Activated CD4-positive, alpha-beta T cell treated with anti-CD3 and anti-CD28 coated beads for 24 hours (primary cell): ENCODE data around the gene TSGA10IP.
A peak's percentile ranks its signal among the peaks of the same experiment; 100 is the strongest.

Experiments used
- DNase-seq, 2 donors: peaks; one replicate each; pipeline ENCODE4 v3.0.0-alpha.2; 2020; ENCODE audit warnings: low read depth in 2 of 2

TSGA10IP gene

DNA sequence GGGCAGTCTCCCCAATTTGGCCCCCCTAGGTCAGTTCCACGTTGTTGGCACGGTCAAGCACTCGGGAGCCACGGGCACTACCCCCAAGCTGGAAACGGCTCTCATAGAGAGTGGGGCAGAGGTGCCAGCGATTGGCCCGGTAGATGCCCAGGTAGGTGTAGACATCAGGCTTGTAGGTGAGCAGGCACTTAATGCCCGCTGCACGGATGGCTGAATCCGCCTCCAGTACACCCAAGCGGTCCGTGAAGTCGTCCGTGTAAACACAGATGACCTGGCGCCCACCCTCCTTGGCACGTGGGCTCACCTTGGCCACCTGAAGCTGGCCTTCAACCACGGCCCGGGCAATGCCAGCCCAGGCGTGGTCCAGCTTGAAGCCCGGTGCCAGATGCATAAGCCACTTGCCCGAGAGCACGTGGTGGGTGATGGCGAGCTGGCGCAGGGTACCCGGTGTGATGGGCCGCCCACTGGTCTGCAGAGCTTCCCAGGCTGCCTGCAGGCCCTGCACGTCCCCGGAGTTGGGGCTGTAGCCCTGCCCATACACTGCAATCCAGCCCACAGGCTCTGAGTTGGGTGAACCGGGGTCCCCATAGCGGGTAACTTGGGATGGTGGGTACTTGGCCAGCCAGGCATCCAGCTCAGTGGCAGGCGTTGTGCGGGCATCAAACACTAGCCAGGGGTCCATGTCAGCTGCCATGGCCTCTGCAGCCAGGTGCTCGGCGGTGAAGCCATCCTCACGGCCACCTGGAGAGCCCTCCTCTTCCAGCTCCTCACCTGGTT lies 27.7 kb upstream of the TSGA10IP start:
- no peak for DNase-seq

GRCh38 chr11:65918211-65919140 lies 26.8 kb upstream of the TSGA10IP start, which contains the start of gene C11orf68:
TSS of gene C11orf68 (minus strand) at chr11:65919062. CDS start at chr11:65919031, 31 bp downstream.
- DNase-seq: no peak

- peak; percentile 99 for DNase-seq
Observed at GRCh38 chr11:65919141-65919572, 26.1 kb upstream of the TSGA10IP start, which contains the start of gene DRAP1. TSS of gene DRAP1 (plus strand) at chr11:65919426. CDS start at chr11:65919502, 76 bp downstream.

DNA sequence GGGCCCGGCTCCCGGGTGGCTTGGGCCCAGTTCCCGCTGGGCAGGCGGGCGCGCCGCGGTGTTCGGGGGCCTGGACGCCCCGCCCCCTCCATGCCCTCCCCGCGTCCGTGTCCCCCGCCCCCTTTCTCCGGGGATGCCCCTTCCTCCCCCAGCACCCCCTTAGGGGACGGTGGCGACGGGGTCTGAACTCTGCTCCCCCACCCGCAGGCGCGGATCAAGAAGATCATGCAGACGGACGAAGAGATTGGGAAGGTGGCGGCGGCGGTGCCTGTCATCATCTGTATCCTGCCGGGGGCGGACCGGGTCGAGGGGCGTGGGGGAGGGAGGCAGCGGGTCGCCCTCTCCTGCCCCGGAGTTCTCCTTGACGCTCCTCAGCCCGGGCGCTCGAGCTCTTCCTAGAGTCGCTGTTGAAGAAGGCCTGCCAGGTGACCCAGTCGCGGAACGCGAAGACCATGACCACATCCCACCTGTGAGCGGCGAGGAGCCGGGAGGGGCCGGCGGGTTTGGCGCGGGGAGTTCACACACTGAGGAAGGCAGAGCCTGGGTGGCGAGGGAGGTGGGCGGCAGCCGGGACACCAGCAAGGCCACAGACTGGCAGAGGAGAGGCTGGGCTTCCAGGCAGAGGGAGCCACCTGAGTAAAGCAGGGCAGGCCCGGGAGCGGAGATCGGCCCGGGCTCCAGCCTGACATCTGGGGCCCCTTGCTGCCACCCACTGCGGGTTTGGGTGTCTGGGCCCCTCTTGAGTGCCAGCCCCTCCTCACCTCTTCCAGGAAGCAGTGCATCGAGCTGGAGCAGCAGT lies 25.5 kb upstream of the TSGA10IP start:
- peak; percentile 33 to 43 for DNase-seq

DNA sequence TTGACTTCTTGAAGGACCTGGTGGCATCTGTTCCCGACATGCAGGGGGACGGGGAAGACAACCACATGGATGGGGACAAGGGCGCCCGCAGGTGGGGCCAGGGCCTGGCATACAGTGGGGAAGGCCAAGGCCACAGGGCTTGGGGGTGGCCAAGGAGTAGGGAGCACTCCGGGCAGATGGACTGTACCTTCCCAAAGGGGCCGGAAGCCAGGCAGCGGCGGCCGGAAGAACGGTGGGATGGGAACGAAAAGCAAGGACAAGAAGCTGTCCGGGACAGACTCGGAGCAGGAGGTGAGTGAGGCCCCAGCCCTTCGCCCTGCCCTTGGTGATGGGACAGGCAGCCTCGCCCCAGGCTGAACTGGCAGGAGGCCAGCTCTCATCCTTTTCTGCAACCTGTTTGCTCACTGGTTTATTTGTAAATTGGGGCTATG lies 24.9 kb upstream of the TSGA10IP start:
- DNase-seq: no peak

- no peak for DNase-seq
Observed at GRCh38 chr11:65921033-65921555, 24.2 kb upstream of the TSGA10IP start.

DNA sequence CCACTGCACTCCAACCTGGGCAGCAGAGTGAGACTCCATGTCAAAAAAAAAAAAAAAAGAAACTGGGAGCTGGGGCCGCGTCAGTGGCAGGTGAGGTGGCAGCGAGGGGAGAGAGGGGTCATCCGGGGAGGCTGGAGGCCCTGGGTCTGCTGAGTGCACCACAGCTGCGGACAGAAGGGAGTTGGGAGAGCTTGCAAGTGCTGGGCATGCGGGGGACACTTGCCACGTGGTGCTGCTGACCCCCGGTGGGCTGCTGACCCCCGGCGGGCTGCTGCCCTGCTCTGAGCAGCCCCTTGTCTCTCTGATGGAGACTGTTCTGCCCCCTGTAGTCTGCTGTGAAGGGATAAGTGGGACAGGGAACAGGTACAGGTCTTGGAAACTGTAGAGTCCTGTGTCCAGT lies 23.4 kb upstream of the TSGA10IP start:
- DNase-seq: no peak

GRCh38 chr11:65922565-65922964 lies 22.7 kb upstream of the TSGA10IP start:
- DNase-seq: no peak

- DNase-seq: no peak
Observed at GRCh38 chr11:65925397-65925796, 19.9 kb upstream of the TSGA10IP start.

GRCh38 chr11:65927904-65928397 lies 17.3 kb upstream of the TSGA10IP start:
- DNase-seq: peak; percentile 48 to 58

- DNase-seq: no peak
Observed at GRCh38 chr11:65928667-65929066, 16.6 kb upstream of the TSGA10IP start.

DNA sequence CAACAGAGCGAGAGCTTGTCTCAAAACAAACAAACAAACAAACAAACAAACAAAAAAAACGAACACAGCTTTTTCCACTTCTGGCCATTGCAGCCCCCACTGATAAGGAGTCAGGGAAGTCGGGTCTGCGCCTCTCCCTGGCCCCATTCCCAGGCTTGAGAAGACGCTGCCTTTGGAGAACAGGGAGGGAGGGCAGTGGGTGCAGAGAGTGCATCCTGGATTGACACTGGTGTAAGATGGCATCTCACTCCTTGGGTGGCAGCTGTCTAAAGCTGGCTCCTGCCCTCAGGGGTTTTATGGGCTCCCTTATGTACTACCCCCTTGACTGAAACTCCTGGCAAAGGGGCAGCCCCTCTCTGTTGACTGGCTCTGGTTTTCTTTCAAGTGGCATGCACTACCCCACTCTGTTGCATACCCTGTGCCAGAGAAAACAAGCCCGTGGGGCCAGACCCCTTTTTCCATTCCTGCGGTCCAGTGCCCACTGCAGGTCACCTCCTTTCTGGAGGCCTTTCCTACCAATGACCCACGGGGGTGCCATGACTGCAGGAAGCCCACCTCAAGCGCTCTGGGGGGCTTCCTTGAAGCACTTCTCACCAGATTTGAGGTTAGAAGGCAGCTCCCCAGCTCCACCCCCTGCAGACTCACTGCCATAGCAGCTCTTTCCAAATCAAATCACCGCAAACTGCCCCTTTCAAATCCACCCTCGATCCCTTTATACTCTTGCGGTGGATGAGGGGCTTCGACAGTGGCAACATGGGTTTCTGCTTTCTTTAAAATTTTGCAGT lies 13.3 kb upstream of the TSGA10IP start:
- no peak for DNase-seq

GRCh38 chr11:65932558-65932919 lies 12.7 kb upstream of the TSGA10IP start:
- no peak for DNase-seq

DNA sequence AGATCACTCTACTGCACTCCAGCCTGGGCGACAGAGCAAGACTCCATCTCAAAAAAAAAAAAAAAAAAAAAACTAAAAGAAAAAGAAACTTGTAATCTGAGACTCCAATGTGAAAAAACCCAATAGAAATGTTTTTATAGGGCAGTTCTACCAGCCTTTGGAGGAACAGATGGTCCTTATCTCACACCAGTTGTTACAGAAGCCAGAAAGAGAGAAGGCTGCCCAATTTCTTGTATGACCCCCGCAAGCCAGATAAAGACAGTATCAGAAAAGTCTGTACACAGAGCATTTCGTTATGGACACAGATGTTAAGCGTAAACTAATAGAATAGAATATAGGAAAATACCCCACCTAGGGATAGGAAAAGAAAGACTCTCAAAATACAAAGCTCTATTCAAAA lies 11.3 kb upstream of the TSGA10IP start:
- no peak for DNase-seq

GRCh38 chr11:65937766-65938165 lies 7.5 kb upstream of the TSGA10IP start:
- DNase-seq: no peak

- no peak for DNase-seq
Observed at GRCh38 chr11:65941720-65942310, 3.5 kb upstream of the TSGA10IP start.

GRCh38 chr11:65942531-65942930 lies 2.7 kb upstream of the TSGA10IP start:
- DNase-seq: no peak

GRCh38 chr11:65944191-65944590 lies 1.1 kb upstream of the TSGA10IP start:
- DNase-seq: no peak

DNA sequence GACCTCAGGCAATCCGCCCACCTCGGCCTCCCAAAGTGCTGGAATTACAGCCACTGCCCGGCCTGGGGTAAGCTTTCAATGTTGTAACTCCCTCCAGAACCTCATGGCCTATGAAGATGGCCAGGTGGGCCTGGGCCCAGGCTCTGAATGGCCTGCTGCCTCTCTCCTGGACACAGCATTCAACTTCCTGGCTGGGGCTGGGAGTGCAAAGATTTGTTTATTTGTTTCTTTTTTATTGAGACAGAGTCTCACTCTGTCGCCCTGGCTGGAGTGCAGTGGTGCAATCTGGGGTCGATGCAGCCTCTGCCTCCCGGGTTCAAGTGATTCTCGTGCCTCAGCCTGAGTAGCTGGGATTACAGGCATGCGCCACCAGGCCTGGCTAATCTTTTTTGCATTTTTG lies 513 bp upstream of the TSGA10IP start:
- DNase-seq: no peak

DNA sequence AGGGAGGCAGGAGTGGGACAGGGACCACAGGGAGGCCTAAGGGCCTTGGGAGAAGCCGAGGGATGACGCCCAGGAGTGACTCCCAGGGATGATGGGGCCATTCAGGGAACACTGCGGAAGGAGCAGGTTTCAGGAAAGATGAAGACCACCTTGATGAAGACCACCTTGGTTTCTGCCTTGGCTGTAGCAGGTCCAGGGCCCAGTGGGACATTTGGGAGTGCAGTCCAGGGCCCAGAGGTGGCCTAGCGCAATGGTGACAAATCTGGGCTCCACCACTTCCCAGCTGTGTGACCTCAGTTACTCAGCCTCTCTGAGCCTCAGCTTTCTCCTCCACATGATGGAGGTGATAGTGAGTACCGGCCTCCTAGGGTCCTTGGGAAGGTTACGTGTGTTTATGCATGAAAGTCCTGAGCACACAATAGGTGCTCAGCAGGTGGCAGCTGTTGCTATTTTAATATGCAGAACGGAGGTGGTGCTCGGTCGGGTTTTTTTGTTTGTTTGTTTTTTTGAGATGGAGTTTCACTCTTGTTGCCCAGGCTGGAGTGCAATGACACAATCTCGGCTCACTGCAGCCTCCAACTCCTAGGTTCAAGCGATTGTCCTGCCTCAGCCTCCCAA lies 770 bp downstream of the TSGA10IP start:
- DNase-seq: no peak
